Peyer's patch (tissue), 4 donors: ENCODE measurements around the gene HTR1B. TPM values are rescaled to one million over a fixed set of nuclear protein-coding genes. Genes with fewer than 3 reads are reported as not detected.

Source experiments
- DNase-seq, 3 donors: peaks; one replicate each; pipeline ENCODE4 v3.0.0-alpha.2; 2017 to 2019
- H3K27ac ChIP-seq, 4 donors: fragments of 200-600 bp; sonication (generic); one replicate each; pipeline ENCODE4 v1.5.1; 2016 to 2019
- H3K27me3 ChIP-seq, 2 donors: fragments of 200-600 bp; sonication (generic); one replicate each; pipeline ENCODE4 v1.5.1; 2019
- H3K36me3 ChIP-seq, 3 donors: fragments of 200-600 bp; sonication (generic); one replicate each; pipeline ENCODE4 v1.5.1; 2016 to 2019
- H3K4me1 ChIP-seq, 4 donors: fragments of 200-600 bp; sonication (generic); one replicate each; pipeline ENCODE4 v1.5.1; 2016 to 2019
- H3K4me3 ChIP-seq, 4 donors: fragments of 200-600 bp; sonication (generic); 1 replicate in 3 of 4; 2 replicates in 1 of 4; pipeline ENCODE4 v1.5.1; 2016 to 2019; ENCODE audit warnings: mild to moderate bottlenecking in 1 of 4
- H3K9me3 ChIP-seq, 4 donors: fragments of 200-600 bp; sonication (generic); one replicate each; pipeline ENCODE4 v1.5.1; 2016 to 2019; ENCODE audit warnings: mild to moderate bottlenecking in 1 of 4
- POLR2A ChIP-seq, 2 donors: fragments of 450-650 bp; IDR thresholded peaks; one replicate each; pipeline ENCODE4 v1.5.1; 2017; ENCODE audit warnings: antibody characterized with exemption in 2 of 2, mild to moderate bottlenecking in 2 of 2, moderate library complexity in 2 of 2
- total RNA-seq, 4 donors: library from RNA; depleted of rRNA; stranded (reverse); fragments of >200 nt; gene quantifications; one replicate each; pipeline ENCODE4 v1.1.0, GENCODE V29; 2016
- TF ChIP-seq, protein P1 (sequence below), 6 experiments: fragments of 450-650 bp in 4 of 6; fragments of 200-600 bp in 2 of 6; sonication (generic) in 1 of 6; IDR thresholded peaks; one replicate each; pipeline ENCODE4 v1.5.1; 2017 to 2019; ENCODE audit warnings: antibody characterized with exemption in 6 of 6, mild to moderate bottlenecking in 3 of 6, moderate library complexity in 1 of 6

The HTR1B gene
- total RNA-seq, 4 donors from 2014 or later, result 0.54 TPM; not detected in 3

- TF ChIP-seq, protein P1, sequence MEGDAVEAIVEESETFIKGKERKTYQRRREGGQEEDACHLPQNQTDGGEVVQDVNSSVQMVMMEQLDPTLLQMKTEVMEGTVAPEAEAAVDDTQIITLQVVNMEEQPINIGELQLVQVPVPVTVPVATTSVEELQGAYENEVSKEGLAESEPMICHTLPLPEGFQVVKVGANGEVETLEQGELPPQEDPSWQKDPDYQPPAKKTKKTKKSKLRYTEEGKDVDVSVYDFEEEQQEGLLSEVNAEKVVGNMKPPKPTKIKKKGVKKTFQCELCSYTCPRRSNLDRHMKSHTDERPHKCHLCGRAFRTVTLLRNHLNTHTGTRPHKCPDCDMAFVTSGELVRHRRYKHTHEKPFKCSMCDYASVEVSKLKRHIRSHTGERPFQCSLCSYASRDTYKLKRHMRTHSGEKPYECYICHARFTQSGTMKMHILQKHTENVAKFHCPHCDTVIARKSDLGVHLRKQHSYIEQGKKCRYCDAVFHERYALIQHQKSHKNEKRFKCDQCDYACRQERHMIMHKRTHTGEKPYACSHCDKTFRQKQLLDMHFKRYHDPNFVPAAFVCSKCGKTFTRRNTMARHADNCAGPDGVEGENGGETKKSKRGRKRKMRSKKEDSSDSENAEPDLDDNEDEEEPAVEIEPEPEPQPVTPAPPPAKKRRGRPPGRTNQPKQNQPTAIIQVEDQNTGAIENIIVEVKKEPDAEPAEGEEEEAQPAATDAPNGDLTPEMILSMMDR (IDR thresholded peaks at IDR 0.05), result no peak
- TF ChIP-seq POLR2A (IDR thresholded peaks at IDR 0.05), result no peak
- Histone ChIP-seq H3K36me3 (no peaks in the 10 kb centered on the region), H3K9me3 (no peaks in the 10 kb centered on the region), H3K27ac (no peak overlapping the region), H3K4me1 (peaks cover 0 to 24% (median 0%) of the 10 kb centered on the region in 4 donors), H3K27me3 (peaks cover 0 to 16% of the 10 kb centered on the region in 2 donors), H3K4me3 (peak overlapping the region in 2 of 4 donors; percentile 15 to 35)
- DNase-seq, result no peak
Measured at GRCh38 chr6:77462359-77463307, 658 bp downstream of the HTR1B start.

GRCh38 chr6:77461796-77462195, 1.5 kb downstream of the HTR1B start:
- H3K27me3 ChIP-seq, result peaks cover 0 to 16% of the 10 kb centered on the region in 2 donors
- DNase-seq, result no peak

DNA sequence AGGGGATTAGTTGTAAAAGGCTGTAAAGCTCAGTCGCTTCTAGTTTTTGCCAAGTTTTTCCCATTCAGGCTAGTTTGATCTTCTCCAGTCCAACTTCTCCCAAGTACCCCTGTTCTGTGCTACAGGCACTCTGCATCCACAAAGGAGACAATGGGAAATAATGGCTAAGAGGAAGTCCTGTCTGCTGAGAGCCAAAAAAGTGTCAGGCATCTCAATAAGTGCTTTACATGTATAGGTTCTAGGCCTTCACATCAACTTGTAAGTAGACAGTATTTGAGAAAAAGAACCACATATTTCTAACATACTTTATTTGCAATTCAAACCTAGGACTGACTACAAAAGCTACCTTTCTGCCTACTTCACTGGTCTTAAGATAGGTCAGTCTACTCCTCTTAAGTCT, 4.9 kb downstream of the HTR1B start:
- Histone ChIP-seq H3K36me3 (no peaks in the 10 kb centered on the region), H3K4me3 (no peak overlapping the region), H3K9me3 (no peaks in the 10 kb centered on the region), H3K27ac (no peak overlapping the region), H3K27me3 (peaks cover 0 to 8% of the 10 kb centered on the region in 2 donors), H3K4me1 (peaks cover 0 to 8% (median 0%) of the 10 kb centered on the region in 4 donors)
- no peak for DNase-seq
- TF ChIP-seq, protein P1 (IDR thresholded peaks at IDR 0.05), result no peak
- no peak for TF ChIP-seq POLR2A (IDR thresholded peaks at IDR 0.05)

More at GRCh38 chr6:77461796-77462195, 1.5 kb downstream of the HTR1B start:
- Histone ChIP-seq H3K27ac (no peak overlapping the region), H3K9me3 (no peaks in the 10 kb centered on the region), H3K4me1 (peaks cover 0 to 24% (median 0%) of the 10 kb centered on the region in 4 donors), H3K36me3 (no peaks in the 10 kb centered on the region), H3K4me3 (no peak overlapping the region)
- TF ChIP-seq, protein P1 (IDR thresholded peaks at IDR 0.05), result no peak
- no peak for TF ChIP-seq POLR2A (IDR thresholded peaks at IDR 0.05)

GRCh38 chr6:77457720-77458349, 5.5 kb downstream of the HTR1B start:
- Histone ChIP-seq H3K27me3 (peaks cover 0 to 2% of the 10 kb centered on the region in 2 donors), H3K36me3 (no peaks in the 10 kb centered on the region), H3K9me3 (no peaks in the 10 kb centered on the region), H3K4me1 (peaks cover 0 to 2% (median 0%) of the 10 kb centered on the region in 4 donors), H3K27ac (no peak overlapping the region), H3K4me3 (no peak overlapping the region)
- TF ChIP-seq POLR2A (IDR thresholded peaks at IDR 0.05), result no peak
- TF ChIP-seq, protein P1 (IDR thresholded peaks at IDR 0.05), result peak in 4 of 6 experiments; percentile 40 to 58 (median 54)
- peak in 2 of 3 donors; percentile 25 to 70 for DNase-seq

- Histone ChIP-seq H3K27me3 (no peaks in the 10 kb centered on the region), H3K4me3 (no peak overlapping the region), H3K36me3 (no peaks in the 10 kb centered on the region), H3K9me3 (no peaks in the 10 kb centered on the region), H3K4me1 (no peaks in the 10 kb centered on the region), H3K27ac (no peak overlapping the region)
- no peak for DNase-seq
- no peak for TF ChIP-seq POLR2A (IDR thresholded peaks at IDR 0.05)
- TF ChIP-seq, protein P1 (IDR thresholded peaks at IDR 0.05), result no peak
Measured at GRCh38 chr6:77456531-77457248, 6.6 kb downstream of the HTR1B start.
